GM12865 (cell line): Measurements from ENCODE around the gene SPATA20.
A peak's percentile ranks its signal among the peaks of the same experiment; 100 is the strongest.

ENCODE experiments used
- DNase-seq: peaks from one replicate; pipeline ENCODE4 v3.0.0; 2010; ENCODE audit warnings: low read depth
- H3K4me3 ChIP-seq: 2 replicates; pipeline ENCODE4 v1.5.1; 2011; ENCODE audit warnings: mild to moderate bottlenecking, low read depth, low read length, control low read depth
- CTCF ChIP-seq: IDR thresholded peaks from 2 replicates; pipeline ENCODE4 v1.5.1; 2011; ENCODE audit warnings: low read length, control low read depth, low read depth, inconsistent platforms; ENCODE audit not compliant: insufficient read depth; ENCODE audit errors: missing control alignments

Gene SPATA20

GRCh38 chr17:50544516-50544915, 2.5 kb upstream of the SPATA20 start:
- no peak overlapping the region for H3K4me3 ChIP-seq
- TF ChIP-seq CTCF: no peak
- DNase-seq: no peak

- DNase-seq: no peak
- no peak for TF ChIP-seq CTCF
- H3K4me3 ChIP-seq: no peak overlapping the region
These were observed 1.7 kb upstream of the SPATA20 start for GRCh38 chr17:50545311-50545710.

GRCh38 chr17:50546701-50547034, 306 bp upstream of the SPATA20 start:
- H3K4me3 ChIP-seq: no peak overlapping the region
- TF ChIP-seq CTCF: no peak
- DNase-seq: no peak

- DNase-seq: no peak
- TF ChIP-seq CTCF: no peak
- peak overlapping the region; percentile 67 for H3K4me3 ChIP-seq
These were observed 736 bp downstream of the SPATA20 start for GRCh38 chr17:50547736-50548083.

- H3K4me3 ChIP-seq: no peak overlapping the region
- TF ChIP-seq CTCF: no peak
- no peak for DNase-seq
These were observed 1.9 kb downstream of the SPATA20 start for GRCh38 chr17:50548831-50549230.

GRCh38 chr17:50549256-50549941, 2.4 kb downstream of the SPATA20 start:
- no peak for DNase-seq
- TF ChIP-seq CTCF: no peak
- H3K4me3 ChIP-seq: no peak overlapping the region

- DNase-seq: no peak
- no peak for TF ChIP-seq CTCF
- H3K4me3 ChIP-seq: no peak overlapping the region
These were observed 3.0 kb downstream of the SPATA20 start for GRCh38 chr17:50549969-50550368.
